HG03103 (cell line): ENCODE data around the gene SMYD3.

Source experiments
- ATAC-seq: cut with Tn5 transposase; IDR thresholded peaks from one replicate; pipeline ENCODE4 v1.9.1; 2021; ENCODE audit warnings: low read depth; ENCODE audit not compliant: unreplicated experiment

SMYD3 gene

DNA sequence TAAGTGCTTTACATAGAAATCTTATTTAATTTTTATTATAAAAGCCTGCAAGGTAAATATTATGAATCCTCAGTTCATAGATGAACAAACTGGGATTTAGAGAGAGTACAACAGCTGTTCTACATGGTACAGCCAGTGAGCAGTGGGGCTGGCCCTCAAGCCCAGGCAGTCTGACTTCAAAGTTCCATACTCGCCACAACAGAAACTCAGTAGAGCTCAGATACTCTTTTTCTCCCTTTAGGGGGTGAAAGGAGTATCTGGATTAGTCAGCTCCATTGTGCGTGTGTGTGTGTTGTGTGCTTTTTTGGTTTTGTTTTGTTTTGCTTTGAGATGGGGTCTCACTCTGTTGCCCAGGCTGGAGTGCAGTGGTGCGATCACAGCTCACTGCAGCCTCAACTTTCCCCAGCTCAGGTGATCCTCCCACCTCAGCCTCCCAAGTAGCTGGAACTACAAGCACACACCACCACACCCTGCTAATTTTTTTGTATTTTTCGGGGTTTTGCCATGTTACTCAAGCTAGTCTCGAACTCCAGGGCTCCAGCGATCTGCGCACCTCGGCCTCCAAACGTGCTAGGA lies 378.5 kb downstream of the SMYD3 start:
- ATAC-seq: no peak

DNA sequence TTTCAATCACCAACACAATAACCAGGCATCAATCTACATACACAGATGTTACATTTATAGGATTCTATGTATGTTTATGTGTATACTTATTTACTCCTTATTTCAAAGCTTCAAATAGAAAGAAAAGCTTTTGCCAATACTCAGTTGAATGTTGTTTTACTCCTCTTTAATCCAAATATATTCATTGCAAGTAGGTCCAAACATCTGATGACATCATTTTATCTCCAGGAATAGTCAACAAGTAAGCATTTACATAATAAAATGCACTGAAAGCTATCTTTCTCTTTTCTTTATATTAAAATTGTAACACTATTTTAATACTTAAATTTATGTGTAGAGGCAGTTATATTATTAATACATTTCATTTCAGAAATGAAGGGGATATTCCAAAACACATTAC lies 380.5 kb downstream of the SMYD3 start:
- no peak for ATAC-seq

DNA sequence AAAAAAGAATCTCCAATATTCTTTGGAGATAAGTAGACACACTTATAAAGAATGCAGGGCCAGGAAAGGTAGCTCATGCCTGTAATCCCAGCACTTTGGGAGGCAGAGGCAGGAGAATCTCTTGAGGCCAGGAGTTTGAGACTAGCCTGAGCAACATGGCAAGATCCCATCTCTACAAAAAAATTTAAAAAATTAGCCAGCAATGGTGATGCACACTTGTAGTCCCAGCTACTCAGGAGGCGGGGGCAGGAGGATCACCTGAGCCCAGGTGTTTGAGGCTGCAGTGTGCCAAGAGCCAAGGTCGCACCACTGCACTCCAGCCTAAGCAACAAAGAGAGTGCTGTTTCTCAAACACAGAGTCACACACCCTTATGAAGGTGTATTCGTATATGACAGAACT lies 385.0 kb downstream of the SMYD3 start:
- ATAC-seq: no peak

DNA sequence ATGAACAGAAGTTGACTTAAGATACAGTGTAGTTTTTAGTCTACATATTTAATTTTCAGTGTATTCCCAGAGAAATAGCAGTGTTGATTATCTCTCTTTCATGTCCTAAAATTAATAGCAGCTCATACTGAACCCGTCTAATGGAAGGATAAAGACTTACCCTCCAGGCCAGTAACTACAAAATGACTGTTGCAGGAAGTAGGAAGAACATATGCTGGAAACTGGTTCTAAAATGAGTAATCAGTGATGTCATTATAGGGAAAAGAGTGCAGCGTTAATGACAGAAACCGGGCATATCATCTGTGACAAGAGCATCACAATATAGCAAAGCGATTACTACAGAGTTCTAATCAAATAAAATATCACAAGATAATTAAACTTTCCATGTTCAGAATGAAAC lies 385.5 kb downstream of the SMYD3 start:
- ATAC-seq: no peak

DNA sequence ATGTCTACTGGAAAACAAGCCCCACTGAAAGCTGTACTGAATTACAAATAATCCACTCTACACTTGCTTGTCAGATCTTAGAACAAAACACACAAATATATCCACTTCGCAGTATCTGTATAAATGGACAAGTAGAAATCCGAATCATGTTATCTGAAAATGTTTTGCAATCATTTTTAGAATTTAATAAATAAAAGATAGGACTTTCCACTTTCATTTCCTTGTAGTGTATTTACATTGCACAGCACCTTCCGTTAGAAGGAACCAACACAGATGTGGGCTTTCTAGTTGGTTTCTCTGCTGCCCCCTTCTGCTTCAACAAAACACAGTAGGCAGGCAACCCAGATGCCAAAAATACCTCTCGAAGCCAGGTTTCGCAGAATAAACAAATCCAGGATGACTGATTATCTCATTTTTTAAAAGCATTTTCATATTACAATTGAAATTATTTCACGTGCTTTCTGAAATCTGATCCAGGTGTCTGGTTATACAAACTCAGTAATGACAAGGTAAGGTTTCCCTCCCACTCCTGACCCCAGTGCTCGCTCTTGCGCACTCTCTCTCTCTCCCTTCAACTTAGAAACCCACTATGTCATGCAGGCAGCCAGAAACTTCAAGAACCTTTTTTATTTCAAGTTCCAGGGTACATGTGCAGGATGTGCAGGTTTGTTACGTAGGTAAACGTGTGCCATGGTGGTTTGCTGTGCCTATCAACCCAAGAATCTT lies 389.9 kb downstream of the SMYD3 start:
- peak; percentile 83 for ATAC-seq

DNA sequence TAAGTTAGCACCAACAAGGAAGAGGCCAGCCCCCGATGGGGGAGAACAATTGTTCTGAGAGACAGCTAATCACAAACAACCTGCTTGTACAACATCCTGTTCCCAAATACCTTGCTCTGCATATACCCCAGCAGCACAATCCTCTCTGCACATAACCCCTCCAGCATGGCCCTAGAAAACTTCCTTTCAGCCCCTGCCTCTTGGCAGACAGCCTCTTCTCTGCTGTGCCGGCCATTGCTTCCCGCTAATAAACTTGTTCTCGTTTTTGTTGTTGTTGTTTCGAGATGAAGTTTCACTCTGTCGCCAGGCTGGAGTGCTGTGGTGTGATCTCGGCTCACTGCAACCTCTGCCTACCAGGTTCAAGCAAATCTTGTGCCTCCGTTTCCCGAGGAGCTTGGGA lies 392.7 kb downstream of the SMYD3 start:
- no peak for ATAC-seq

DNA sequence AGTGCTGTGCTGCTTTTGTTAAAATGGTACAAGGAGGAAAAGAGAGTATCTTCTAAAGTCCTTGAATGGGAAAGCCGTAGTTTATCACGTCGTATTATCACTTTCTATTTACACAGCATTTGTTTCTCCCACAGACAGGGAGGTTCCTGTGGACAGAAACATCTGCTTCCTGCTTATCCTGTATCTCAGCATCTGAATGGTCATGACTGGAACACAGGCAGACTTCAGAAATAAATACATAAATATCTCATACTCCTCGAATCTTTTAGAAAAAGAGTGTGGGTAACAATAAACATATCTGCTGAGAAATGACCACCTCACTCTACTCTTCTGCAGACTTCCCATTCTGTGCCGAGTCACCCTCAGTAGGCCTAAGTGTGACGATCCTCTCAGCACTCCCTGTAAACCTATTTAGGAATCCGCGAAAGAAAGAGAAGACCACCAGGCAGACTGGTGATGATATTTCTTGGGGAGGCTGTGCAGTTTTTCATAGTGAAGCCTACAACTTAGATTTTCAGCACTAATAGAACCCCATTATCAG lies 393.5 kb downstream of the SMYD3 start:
- ATAC-seq: no peak

DNA sequence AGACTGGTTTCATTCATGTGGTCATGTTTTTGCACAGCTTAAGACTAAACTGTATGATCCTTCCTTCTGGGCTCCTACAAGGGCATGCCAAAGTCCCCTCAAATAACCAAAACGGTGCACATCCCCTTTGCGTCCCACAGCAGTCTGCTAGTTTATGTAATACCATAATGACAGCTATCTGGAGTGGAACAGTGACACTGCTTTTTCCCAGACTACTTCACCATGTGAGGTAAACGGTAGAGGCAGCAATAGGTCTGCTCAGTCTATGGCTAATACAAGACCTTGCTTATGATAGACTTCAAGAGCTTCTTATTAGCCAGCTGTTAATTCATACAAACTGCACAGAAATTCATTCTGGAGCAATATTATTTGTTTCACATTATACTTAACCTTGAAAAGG lies 395.5 kb downstream of the SMYD3 start:
- ATAC-seq: no peak

DNA sequence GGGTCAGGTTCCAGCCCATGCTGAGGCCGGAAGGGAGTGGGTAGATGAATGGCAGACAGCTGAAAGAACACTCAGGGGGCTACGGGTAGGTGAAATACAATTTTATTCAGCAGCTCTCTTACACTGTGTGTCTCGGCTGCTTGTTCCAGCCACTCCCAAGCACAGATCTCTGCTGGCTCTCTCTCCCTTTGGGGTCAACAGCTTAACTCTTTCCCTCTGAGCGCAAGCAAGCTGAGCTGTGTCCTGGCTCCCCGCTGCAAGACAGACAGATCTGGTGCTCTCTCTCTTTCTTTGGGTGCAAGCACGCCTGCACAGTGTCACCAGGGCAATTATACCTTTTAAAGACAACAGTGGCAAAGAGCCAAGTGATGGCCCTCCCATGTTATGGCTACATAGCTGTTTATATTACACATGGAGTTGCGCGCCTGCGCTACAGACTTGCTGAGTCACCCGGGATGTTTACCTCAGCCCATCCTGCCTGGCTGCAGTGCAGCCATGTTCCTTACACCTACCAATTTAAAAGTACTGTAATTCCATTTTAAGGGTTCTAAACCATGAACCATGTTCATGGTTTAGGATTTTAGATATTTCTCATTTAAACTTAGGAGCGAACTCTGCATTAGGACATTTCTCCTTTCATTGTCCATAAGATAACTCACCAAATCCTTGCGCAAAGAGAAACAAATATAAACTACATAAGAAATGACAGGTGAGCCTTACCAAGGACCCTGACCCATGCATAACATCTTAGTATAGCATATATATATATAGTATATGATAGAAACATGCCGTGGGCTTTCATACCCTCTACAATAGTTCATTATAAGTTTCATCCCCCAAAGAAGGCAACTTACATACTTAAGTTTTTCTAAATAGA lies 396.5 kb downstream of the SMYD3 start:
- ATAC-seq: no peak

DNA sequence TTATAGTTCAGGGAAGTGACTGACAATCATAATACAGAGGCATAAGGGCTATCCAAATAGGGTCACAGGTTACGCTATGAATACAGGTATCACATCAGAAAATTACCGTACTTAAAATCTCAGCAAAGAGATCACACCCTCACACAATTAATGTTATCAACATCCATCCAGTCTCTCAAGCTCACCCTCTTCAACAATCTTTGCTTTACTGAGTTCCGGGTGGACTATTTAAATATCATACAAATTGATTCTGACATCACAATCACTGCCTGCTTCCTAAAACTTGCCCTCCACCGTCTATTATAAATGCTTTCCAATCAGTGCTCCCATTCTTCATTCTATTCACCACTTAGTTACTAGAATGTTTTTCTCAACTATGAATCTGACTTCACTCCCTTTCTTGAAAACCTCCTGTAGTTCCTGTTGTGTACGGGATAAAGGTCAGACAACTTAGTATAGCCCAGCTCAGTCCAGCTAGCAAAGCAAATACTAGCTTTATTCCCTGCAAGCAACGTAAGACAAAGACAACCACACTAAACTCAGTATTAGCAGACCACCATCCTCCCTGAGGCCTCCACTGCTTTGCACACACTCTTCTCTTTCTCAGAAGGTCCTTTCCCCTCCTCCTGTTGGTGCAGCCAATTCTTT lies 398.7 kb downstream of the SMYD3 start:
- no peak for ATAC-seq

DNA sequence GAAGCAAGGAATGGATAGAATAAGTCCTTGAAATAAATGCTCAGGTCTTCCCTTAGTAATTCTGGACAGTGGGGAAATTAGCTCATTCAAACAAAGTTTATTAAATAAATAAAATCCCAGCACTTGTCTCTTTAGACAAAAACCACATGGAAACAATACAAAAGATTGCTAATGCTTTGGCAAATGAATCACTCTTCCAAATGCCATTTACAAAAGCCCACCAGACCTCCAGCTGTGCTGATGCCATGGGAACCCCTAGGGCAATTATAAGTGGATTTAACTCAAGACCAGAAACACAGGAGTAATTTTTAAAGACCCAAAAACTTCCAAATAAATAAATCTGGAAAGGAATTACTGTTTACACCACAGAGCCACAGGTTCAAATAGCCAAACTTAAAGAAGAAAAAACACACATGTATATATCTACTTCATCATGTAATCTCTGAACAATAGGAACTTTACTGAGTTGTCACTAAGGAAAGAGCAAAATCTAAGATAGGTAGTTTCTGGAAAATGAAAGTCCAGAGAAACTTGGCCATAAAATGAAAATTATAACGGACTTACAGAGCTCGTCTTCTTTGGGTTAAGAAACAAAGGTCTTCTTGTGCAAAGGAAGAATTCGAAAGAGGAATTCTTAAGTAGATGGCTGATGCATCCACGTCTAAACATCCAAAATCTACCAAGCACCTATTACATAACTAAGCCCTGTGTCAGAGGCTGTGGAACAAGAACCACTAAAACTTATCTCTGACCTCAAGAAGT lies 399.4 kb downstream of the SMYD3 start:
- ATAC-seq: no peak

DNA sequence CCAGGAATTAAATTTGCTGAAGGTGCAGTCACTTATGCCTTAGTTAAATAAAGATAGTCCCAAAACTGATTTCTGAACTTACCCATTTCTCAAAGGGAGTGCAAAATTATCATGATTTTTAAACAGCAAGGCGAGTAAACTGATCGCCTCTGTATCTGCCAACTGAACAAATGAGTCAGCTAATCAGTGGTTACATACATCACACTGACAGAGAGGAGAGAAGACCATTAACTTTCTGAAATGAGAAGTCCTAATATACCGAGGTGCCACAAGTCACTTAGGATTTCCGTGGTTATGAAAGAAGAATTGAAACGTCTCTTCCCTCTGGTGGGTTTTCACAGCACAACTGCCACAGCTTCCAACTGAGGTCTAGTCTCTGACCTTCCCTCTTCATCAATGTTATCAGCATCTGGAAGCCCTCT lies 400.7 kb downstream of the SMYD3 start:
- peak; percentile 69 for ATAC-seq

DNA sequence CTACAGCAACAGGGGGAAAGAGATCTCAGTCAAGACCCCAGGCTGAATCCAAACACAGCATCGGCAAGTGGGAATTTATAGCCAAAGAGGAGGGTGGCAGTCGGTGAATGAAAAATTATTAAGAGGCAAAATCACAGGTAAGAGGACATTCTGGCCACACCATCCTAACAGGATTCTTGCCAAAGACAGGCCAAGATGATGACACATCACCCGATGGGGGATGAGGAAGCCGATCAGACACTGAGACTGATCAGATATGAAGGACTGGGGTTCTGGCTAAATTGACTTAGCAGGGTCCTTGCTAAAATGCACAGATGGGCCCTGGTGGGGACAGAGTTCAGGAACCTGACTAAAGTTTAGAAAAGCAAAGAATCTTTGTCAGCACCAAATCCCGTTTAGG lies 402.2 kb downstream of the SMYD3 start:
- ATAC-seq: no peak

DNA sequence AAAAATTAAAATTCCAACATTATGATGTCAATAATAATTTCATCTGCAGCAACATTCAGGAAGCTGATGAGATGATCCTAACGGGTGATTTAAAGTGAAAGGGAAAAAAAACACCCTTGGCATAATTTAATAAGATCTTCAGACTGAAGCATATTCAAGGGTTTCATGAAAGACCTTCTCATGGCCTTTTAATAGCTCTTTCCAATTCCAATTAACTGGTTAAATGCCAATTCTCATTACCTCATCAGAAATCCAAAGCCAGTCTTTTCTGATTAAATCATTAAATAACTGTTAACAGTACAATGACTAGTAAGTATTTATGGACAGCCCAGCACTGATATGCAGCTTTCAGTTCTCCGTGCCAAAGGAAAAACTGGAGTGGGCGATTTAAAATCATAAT lies 407.5 kb downstream of the SMYD3 start:
- ATAC-seq: no peak

DNA sequence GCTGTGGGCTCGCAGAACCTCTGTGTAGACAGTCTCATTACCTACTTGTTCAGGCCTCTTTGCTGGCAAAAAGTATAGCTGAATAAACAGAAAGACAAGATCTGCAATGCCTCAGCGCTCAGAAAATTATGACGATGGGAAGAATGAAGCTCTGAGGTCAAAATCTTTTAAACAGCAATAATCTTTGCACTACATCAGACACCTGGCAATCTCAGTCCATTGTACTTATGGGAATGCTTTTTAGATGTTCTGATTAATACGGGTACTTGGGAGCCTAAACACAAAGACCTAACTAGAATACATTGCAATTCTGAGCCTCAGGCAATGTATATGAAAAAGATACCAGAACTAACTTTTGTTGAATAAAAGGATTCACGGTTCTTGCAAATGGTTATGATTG lies 410.7 kb downstream of the SMYD3 start:
- no peak for ATAC-seq

DNA sequence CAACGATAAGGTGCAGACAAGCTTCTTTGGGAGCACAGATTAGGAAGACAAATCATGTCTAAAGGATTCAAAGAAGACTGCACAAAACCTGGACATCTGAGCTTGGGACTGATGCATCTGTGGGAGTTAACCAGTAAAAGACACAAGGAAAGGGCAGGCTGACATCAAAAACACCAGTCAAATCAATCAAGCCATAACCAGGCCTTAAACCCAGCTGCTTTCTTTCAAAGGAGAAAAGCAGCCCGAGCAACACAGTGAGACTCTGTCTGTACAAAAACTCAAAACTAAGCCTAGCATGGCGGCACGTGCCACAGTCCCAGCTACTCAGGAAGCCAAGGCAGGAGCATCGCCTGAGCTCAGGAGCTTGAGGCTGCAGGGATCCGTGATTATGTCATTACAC lies 411.6 kb downstream of the SMYD3 start:
- no peak for ATAC-seq

DNA sequence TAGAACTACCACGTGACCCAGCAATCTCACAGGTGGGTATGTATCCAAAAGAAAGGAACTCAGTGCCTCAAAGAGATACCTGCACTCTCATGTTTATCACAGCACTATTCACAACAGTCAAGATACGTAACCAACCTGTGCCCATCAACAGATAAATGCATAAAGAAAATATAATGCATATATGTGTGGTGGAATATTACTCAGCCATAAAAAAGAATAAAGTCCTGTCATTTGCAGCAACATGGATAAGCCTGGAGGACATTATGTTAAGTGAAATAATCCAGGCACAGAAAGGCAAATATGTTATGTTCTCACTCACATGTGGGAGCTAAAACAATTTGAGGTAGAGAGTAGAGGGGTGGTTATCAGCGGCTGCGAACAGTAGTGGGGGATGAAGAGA lies 413.8 kb downstream of the SMYD3 start:
- ATAC-seq: no peak

DNA sequence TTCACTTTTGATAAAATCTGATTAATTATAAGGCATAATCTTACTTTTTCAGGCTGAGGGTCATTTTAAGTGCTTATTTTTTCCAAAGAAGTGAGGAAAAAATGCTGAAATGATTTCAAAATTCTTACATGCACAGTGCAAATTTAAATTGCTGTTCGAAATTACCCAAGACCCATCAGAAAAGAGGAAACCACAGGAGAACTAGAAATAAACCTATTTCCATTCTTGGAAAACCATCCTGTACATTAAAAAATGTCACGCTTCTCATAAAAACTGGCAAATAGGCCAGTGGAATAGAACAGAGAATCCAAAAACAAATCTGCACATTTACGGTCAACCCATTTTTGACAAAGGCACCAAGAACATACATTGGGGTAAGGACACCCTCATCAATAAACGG lies 414.9 kb downstream of the SMYD3 start:
- ATAC-seq: no peak

DNA sequence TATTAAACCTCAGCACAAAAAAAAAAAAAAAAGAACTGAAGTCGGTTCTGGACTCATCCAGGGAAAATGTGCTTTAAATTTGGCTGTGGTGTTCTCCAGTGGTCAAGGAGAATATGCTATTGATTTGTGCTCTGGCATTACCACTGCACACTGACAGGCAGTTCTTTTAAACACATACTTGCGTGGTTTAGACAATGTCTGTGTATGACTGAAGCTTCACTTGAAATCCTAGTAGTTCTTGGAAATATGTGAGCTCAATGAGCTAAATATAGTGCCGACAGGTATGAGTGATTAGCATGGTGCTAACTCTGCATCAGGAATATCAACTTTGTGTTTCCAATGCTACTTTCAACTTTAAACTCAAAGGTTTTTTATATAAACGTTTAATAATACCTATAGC lies 415.6 kb downstream of the SMYD3 start:
- no peak for ATAC-seq

DNA sequence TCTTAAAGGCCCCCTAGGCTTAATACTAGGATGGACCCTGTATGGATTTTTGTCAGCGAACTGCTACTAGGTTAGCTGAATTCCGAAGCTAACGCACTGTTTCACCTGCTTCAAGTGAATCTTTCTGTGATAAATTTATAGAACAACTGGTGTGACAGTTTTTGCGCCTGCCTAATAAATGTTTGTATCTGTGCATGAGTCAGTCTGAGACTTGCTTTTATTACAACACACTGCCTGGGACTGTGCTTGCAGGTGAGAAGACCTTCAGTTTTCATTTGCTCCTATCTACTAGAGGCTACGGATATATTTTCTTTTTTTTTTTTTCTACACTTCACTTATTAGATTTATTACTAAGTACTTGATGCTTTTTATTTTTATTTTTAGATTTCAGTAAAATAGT lies 420.9 kb downstream of the SMYD3 start:
- no peak for ATAC-seq
